NCI-H2029 (cell line): ENCODE data around the gene TTC39B.

Source experiments
- DNase-seq: peaks from one replicate; lab custom pipeline; 2025; lab: John Stamatoyannopoulos, UW

TTC39B gene

DNA sequence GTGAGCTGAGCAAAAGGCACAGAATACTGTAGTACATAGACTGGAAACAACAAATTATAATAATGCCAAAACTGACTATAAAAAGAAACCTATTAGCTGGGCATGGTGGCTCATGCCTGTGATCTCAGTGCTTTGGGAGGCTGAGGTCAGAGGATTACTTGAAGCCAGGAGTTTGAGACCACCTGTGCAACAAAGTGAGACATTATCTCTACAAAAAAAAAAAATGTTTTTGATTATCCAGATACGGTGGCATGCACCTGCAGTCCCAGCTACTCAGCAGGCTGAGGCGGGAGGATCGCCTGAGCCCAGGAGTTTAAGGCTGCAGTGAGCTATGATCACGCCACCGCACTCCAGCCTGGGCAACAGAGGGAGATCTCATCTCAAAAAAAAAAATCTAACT lies 175.9 kb downstream of the TTC39B start:
- DNase-seq: no peak

DNA sequence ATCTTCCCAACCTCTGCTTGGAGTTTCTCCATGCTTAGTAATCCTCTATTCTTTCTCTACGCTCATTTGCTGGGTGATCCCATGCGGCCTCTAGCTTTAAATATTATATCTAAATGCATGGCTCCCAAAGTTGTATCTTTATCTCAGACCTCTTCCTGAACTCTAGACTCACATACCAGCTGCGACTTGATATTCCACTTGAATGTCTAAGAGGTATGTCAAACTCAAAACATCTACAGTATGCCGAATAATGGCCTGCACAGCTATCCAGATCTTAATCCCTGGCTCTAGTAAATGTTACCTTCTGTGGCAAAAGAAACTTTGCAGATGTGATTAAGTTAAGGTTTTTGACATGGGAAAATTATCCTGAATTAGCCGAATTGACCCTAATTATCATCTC lies 179.2 kb downstream of the TTC39B start:
- no peak for DNase-seq

DNA sequence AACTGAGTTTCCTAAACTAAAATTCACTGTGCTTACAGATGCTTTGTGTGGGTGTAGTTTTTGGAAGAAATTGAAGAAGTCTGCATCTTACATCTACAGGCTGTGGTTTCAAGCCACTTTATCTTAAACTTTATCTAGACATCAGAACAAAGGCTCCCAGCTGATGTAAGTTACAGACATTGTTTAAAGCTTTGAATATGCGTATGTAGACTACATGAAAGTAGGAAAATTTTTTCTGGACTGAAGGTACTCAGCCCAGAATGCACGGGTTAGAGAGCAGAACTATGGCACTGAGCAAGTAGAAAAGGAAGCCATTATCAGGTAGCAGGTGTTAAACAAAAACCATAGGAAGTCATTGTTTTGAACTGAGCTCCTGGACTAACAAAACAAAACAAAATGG lies 185.4 kb downstream of the TTC39B start:
- DNase-seq: no peak

DNA sequence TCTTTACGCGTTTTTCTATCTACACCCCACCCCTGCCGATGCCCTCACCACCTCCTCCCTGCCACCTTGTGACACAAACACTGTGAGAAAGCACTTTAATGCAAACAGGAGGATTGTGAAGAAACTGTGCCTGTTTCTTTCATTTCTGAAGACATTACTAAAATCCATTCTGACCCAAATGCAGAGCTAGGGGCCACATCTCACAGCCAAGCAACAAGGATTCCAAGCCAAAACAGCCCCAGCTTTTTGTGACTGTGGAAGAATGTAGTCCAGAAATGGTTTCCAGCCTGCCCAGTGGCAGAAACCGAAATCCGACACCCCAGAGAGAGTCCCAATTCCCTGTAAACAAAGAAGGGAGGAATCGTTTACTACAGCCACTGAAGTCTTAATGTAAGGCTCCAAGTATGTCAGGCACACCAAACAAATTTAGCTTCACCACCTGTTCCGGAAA lies 190.9 kb downstream of the TTC39B start:
- DNase-seq: no peak

DNA sequence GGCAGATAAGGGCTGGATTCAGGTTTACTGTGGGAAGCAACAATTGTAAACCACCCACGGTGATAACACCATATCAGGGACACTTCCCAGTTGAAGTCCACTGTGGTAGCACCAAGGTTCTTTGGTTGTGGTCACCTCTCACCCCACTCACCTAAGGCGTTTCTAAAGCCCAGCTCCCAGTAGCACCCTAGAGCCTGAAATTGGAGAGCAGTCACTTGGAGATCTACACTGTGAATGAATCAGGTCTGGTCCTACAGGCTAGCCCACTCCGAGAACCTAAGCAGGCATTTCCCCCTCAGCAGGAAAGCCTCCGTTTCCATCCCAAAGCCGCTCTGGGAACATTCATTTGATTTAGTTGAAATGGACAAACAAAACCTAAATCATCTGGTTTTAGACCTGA lies 191.3 kb downstream of the TTC39B start:
- no peak for DNase-seq

DNA sequence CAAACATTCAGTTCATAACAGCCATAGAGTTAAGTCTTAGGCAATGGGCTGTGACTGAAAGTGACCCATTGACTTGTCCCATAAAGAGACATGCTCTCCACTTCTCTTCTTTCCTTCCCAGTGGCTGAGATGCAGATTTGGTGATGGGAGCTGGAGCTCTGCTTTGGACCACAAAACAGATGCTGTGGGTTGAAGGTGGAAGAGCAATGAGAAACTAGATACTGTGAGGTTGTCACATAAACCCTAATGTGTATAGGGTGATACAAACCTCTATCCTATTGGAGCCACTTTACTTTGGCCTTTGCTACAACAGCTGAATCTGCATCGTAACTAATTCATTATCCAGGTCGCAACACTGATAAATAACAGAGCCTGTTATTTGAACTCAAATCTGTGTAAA lies 192.0 kb downstream of the TTC39B start:
- DNase-seq: no peak
